Pancreas (tissue), 10 donors: ENCODE measurements around the gene C2CD4C. TPM values are rescaled to one million over a fixed set of nuclear protein-coding genes. Genes with fewer than 3 reads are reported as not detected.

ENCODE experiments used
- ATAC-seq, 4 donors: fragments of 200-7000 bp; cut with Tn5 transposase; one replicate each; pipeline versions ENCODE4 v1.8.0 to v1.9.1; 2020; ENCODE audit warnings: mild to moderate bottlenecking in 4 of 4, moderate library complexity in 4 of 4
- DNase-seq, 6 donors: peaks; one replicate each; pipeline ENCODE4 v3.0.0-alpha.2; 2020
- FAIRE-seq: peaks from 2 replicates; lab custom pipeline; 2012; peaks lifted over from hg19 to GRCh38; lab: Jason Lieb, UNC
- H3K27ac ChIP-seq, 4 donors: fragments of 200-600 bp; sonication (generic); 1 replicate in 3 of 4; 2 replicates in 1 of 4; pipeline versions ENCODE4 v1.5.0 to v1.8.0; 2020
- H3K27me3 ChIP-seq, 4 donors: fragments of 200-600 bp; one replicate each; pipeline ENCODE4 v1.8.0; 2021
- H3K36me3 ChIP-seq, 3 donors: fragments of 200-600 bp; sonication (generic) in 1 of 3; one replicate each; pipeline versions ENCODE4 v1.5.0 to v1.8.0; 2020 to 2021
- H3K4me1 ChIP-seq, 3 donors: fragments of 200-600 bp; one replicate each; pipeline ENCODE4 v1.8.0; 2021
- H3K4me3 ChIP-seq, 4 donors: fragments of 200-600 bp; sonication (generic) in 2 of 4; one replicate each; pipeline versions ENCODE4 v1.5.0 to v1.8.0; 2020 to 2021
- H3K9me3 ChIP-seq, 4 donors: fragments of 200-600 bp; one replicate each; pipeline ENCODE4 v1.8.0; 2021
- WGBS, 2 donors: extraction: QIAGEN DNeasy Blood & Tissue Kit; methylation state at CpG; one replicate each; pipeline ENCODE4 v1.1.7; 2013; 5-methylcytosine and 5-hydroxymethylcytosine counted together
- intact Hi-C, 3 donors: fragments of 100-400 bp; cut with DNase I; formaldehyde crosslinking; loops; one replicate each; pipeline versions ENCODE4 v1.11.1 to v1.14.2; 2022
- polyA plus RNA-seq, 2 donors: library from polyadenylated mRNA; stranded (reverse); fragments of 200-250 nt; gene quantifications; one replicate each; pipeline ENCODE4 v1.2.3, GENCODE V29; 2013
- total RNA-seq, 6 donors: library from RNA; stranded (reverse); fragmentation: NEBNext Ultra II Directional in 4 of 6; extraction: Animal tissue kit (Norgen Biotek cat#: 25700) in 4 of 6; gene quantifications; one replicate each; pipeline versions ENCODE4 v1.2.1 to v1.2.4, GENCODE V29; 2021 to 2023
- TF ChIP-seq, protein P1 (sequence below), 4 donors: fragments of 200-600 bp; sonication (generic) in 3 of 4; IDR thresholded peaks; one replicate each; pipeline versions ENCODE4 v1.5.0 to v1.8.0; 2021; ENCODE audit warnings: antibody characterized with exemption in 4 of 4
- donor health status: healthy with polysubstance abuse.
- donor health status: DM: no; HTN: no; CAD: no; lungs with moderate emphysema.
- donor health status: DM: no; HTN: no; CAD: no.
- donor health status: control.
- donor health status: control.
- donor health status: Bipolar disorder and iron deficiency.
- donor health status: DM: yes; HTN: yes; CAD: no.
- donor health status: DM: no; HTN: no; CAD: no.
- donor health status: DM: no; HTN: no; CAD: no.
- donor health status: DM: yes; HTN: yes; CAD: no.

C2CD4C gene
- total and polyA plus RNA-seq, 8 donors, result 0.16 to 2.1 (median 0.90) TPM

DNA sequence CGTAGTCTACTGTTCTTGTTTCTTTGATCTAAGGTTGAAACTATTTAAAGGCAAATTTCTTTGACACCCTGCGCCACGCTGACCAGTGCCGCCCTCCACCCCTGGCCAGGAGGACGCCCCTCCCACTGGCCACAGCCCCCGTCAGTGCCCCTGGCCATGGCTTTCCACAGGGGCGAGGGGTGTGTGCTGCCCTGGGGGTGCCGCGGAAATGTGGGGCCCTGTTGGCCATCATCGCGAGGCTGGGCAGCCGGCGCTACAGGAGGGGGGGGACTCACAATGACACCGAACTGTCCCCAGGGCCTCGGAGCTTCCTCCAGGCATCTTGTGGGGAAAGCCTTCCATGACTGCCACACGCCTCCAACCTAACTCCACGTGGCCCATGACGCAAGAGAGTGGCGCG is 41.0 kb upstream of the C2CD4C start:
- Histone ChIP-seq H3K4me1 (no peaks in the 10 kb centered on the region), H3K36me3 (no peaks in the 10 kb centered on the region), H3K27me3 (no peaks in the 10 kb centered on the region), H3K27ac (no peak overlapping the region), H3K9me3 (no peaks in the 10 kb centered on the region), H3K4me3 (no peak overlapping the region)
- ATAC-seq (no peak), FAIRE-seq (no peak), DNase-seq (peak in 1 of 6 donors; percentile 52)
- intact Hi-C loops, result no loop called here
- WGBS, 2 donors, result 93 to 96% methylated on average over 20 of the region's 20 CpGs
- TF ChIP-seq, protein P1, sequence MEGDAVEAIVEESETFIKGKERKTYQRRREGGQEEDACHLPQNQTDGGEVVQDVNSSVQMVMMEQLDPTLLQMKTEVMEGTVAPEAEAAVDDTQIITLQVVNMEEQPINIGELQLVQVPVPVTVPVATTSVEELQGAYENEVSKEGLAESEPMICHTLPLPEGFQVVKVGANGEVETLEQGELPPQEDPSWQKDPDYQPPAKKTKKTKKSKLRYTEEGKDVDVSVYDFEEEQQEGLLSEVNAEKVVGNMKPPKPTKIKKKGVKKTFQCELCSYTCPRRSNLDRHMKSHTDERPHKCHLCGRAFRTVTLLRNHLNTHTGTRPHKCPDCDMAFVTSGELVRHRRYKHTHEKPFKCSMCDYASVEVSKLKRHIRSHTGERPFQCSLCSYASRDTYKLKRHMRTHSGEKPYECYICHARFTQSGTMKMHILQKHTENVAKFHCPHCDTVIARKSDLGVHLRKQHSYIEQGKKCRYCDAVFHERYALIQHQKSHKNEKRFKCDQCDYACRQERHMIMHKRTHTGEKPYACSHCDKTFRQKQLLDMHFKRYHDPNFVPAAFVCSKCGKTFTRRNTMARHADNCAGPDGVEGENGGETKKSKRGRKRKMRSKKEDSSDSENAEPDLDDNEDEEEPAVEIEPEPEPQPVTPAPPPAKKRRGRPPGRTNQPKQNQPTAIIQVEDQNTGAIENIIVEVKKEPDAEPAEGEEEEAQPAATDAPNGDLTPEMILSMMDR (IDR thresholded peaks at IDR 0.05), result no peak

- intact Hi-C loops, result no loop called here
- WGBS, 2 donors, result 82 to 87% methylated on average over 31 of the region's 31 CpGs
- no peak overlapping the region for H3K27ac ChIP-seq
- no peaks in the 10 kb centered on the region for H3K36me3 ChIP-seq
- H3K4me3 ChIP-seq, result no peak overlapping the region
- no peaks in the 10 kb centered on the region for H3K9me3 ChIP-seq
- no peaks in the 10 kb centered on the region for H3K4me1 ChIP-seq
- FAIRE-seq (no peak), ATAC-seq (peak in 2 of 4 donors; percentile 38 to 48), DNase-seq (peak in 1 of 6 donors; percentile 30)
- TF ChIP-seq, protein P1 (IDR thresholded peaks at IDR 0.05), result no peak
- no peaks in the 10 kb centered on the region for H3K27me3 ChIP-seq
Observed at GRCh38 chr19:447816-448560, 39.0 kb upstream of the C2CD4C start.

GRCh38 chr19:447064-447426 is 38.1 kb upstream of the C2CD4C start:
- peak in 1 of 6 donors; percentile 24 for DNase-seq
- no peak for ATAC-seq
- Histone ChIP-seq H3K27ac (no peak overlapping the region), H3K36me3 (no peaks in the 10 kb centered on the region), H3K4me1 (no peaks in the 10 kb centered on the region), H3K9me3 (no peaks in the 10 kb centered on the region), H3K27me3 (no peaks in the 10 kb centered on the region), H3K4me3 (no peak overlapping the region)
- intact Hi-C loops, result no loop called here
- WGBS, 2 donors, result 90 to 91% methylated on average over 24 of the region's 24 CpGs
- FAIRE-seq, result no peak
- TF ChIP-seq, protein P1 (IDR thresholded peaks at IDR 0.05), result no peak

- intact Hi-C loops, result no loop called here
- DNase-seq (peak in 2 of 6 donors; percentile 44 to 49), ATAC-seq (no peak), FAIRE-seq (no peak)
- no peak overlapping the region for H3K4me3 ChIP-seq
- H3K27ac ChIP-seq, result no peak overlapping the region
- TF ChIP-seq, protein P1 (IDR thresholded peaks at IDR 0.05), result no peak
- WGBS, 2 donors, result 95% methylated on average over 25 to 26 of the region's 26 CpGs
- no peaks in the 10 kb centered on the region for H3K4me1 ChIP-seq
- H3K9me3 ChIP-seq, result no peaks in the 10 kb centered on the region
- H3K36me3 ChIP-seq, result no peaks in the 10 kb centered on the region
- no peaks in the 10 kb centered on the region for H3K27me3 ChIP-seq
Observed at GRCh38 chr19:444677-445210, 35.8 kb upstream of the C2CD4C start.

DNA sequence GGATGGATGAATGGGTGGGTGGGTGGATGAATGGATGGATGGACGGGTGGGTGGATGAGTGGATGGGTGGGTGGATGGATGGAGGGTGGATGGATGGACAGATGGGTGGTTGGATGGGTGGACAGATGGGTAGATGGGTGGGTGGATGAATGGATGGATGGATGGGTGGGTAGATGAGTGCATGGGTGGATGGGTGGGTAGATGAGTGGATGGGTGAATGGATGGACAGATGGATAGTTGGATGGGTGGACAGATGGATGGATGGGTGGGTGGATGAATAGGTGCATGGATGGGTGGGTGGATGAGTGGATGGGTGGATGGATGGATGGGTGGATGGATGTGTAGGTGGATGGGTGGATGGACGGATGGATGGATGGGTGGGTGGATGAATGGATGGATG is 34.1 kb upstream of the C2CD4C start:
- TF ChIP-seq, protein P1 (IDR thresholded peaks at IDR 0.05), result no peak
- no peak for FAIRE-seq

More for the DNA sequence above, 34.1 kb upstream of the C2CD4C start:
- intact Hi-C loops, result no loop called here
- DNase-seq (no peak), ATAC-seq (no peak)
- 89 to 92% methylated on average over 2 of the region's 2 CpGs for WGBS, 2 donors
- H3K4me1 ChIP-seq, result no peaks in the 10 kb centered on the region
- no peak overlapping the region for H3K4me3 ChIP-seq
- no peaks in the 10 kb centered on the region for H3K27me3 ChIP-seq
- H3K27ac ChIP-seq, result no peak overlapping the region
- H3K36me3 ChIP-seq, result peaks cover 0 to 7% (median 0%) of the 10 kb centered on the region in 3 donors
- no peaks in the 10 kb centered on the region for H3K9me3 ChIP-seq
